Dedifferentiated amniotic fluid mesenchymal stem cell (primary cell): ENCODE data around the gene ATP2B1.
"Not testable (repeated sequence)": the region's sequence is repeated elsewhere in the genome, so short reads cannot be mapped to it uniquely, and the experiment has no call there.

ENCODE experiments used
- DNase-seq: peaks from one replicate; pipeline ENCODE4 v3.0.0-alpha.2; 2016; ENCODE audit errors: extremely low spot score

ATP2B1 gene

DNA sequence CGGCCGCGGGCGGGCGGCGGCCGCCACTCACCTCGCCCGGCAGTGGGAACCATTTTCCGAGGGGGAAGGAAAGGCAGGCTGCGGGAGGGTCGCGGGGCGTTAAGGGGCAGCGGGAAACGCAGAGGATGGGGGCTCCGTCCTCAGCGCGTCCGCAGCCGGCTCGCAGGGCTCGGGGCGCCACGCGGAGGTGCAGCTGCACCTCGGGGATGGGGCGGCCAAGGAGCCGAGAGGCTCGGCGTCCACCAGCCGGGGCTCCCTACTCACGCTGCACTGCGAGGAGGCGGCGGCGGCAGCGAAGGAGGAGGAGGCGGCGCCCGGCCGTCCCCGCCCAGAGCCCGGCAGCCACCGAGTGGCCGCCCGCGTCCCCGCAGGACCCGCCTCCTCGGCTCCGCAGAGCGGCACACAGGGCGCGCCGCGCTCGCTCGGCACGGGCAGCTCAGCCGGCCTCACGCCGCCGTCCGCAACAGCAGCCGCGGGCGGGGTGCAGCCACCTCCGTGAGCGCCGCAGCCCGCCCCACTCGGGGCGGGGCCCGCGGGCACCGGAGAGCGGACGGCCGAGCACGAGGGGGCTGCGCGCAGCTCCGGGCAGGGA lies at the start of gene ATP2B1:
ATP2B1 (minus strand) TSS at position 274 of the 592 bp plus-strand sequence. CDS start 52,952 bp downstream, outside the sequence.
- peak; percentile 70 for DNase-seq

DNA sequence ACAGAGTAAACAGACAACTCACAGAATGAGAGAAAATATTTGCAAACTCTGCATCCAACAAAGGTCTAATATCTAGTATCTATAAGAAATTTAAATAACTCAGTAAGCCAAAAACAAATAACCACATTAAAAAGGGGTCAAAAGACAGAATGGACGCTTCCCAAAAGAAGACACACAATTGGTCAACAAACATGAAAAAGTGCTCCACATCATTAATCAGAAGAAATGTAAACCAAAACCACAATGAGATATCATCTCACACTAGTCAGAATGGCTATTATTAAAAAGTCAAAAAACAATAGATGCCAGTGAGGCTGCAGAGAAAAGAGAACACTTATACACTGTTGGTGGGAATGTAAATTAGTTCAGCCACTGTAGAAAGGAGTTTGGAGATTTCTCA lies 49.3 kb upstream of the ATP2B1 start:
- not testable (repeated sequence) for DNase-seq

DNA sequence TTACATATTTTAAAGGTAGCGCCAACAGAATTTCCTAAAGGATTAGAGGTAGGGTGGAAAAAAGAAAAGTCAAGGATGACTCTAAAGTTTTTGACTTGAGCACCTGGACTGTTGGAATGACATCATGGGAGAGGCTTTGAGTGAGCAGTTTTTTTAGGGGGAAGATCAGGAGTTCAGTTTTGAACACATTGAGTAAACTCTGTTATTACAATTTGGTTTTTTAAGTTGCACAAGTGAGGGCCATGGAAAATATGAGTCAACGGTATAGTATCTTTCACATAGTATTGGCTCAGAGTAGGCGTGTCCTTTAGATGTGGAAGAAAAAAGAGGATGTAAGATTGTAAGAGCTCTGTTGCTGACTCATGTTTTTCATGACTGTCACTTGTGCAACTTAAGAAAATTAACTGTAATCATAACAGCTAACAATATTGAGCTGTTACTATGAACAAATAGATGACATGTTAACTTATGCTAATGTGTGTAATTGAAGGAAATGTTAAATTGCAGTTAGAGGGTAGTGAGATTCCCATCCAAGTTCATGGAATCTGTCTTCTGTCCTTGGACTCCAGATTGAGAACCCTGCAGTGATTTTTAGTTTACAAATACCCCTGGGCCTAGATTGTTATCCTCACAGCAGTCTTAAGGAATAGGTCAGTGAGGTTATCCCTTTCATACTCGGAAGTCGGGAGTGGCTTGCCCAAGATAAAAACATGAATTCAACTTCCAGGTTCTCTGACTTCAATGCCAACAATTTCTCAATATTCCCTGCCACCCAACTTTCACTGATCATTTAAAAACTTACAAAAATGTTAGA lies 48.2 kb upstream of the ATP2B1 start:
- DNase-seq = peak; percentile 100

DNA sequence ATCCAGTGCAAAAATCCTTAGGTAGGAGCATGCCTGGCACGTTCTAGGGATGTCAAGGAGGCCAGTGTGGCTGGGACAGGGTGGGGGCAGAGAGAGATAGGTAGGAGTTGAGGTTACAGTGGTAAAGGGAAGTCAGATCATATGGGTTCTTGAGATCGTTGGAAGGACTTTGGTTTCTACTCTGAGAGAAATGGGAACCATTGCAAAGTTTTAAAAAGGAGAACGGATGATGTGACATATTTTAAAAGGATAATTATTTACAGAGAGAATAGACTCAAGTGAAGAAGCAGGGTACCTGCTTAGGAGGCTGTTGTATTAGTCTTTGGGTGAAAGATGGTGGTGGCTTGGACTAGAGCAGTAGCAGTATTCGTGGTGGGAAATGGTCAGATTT lies 47.6 kb upstream of the ATP2B1 start:
- no peak for DNase-seq

DNA sequence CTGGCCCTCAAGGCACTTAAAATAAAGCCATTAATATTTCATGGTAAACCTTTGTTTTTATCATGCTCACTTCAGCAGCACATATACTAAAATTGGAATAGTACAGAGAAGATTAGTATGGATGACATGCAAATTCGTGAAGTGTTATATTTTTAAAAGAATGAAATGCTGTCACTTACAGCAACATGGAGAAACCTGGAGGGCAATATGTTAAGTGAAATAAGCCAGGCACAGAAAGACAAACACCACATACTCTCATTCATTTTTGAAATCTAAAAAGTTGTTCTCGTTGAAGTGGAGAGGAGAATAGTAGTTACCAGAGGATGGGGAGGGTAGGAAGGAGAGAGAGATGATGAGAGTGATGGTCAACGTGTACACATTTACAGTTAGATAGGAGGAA lies 45.4 kb upstream of the ATP2B1 start:
- no peak for DNase-seq

DNA sequence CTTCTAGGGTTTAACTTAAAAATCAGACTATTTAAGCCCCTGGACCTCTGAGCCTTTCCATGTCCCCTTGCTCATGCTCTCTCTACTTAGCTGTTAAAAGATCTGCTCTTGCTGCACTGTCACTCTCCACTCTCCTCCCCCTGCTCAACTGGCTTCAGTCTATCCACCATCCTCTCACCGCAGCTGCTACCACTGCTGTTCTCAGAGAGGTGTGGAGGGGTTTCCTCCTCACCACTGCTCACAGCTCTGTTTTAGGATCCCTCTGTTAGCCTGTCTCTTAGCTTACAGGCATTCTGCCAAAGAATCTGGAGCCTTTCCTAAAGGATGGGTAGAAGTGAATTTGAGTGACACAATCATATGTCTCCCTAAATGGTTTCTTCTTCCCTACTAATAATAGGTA lies 43.7 kb upstream of the ATP2B1 start:
- no peak for DNase-seq

DNA sequence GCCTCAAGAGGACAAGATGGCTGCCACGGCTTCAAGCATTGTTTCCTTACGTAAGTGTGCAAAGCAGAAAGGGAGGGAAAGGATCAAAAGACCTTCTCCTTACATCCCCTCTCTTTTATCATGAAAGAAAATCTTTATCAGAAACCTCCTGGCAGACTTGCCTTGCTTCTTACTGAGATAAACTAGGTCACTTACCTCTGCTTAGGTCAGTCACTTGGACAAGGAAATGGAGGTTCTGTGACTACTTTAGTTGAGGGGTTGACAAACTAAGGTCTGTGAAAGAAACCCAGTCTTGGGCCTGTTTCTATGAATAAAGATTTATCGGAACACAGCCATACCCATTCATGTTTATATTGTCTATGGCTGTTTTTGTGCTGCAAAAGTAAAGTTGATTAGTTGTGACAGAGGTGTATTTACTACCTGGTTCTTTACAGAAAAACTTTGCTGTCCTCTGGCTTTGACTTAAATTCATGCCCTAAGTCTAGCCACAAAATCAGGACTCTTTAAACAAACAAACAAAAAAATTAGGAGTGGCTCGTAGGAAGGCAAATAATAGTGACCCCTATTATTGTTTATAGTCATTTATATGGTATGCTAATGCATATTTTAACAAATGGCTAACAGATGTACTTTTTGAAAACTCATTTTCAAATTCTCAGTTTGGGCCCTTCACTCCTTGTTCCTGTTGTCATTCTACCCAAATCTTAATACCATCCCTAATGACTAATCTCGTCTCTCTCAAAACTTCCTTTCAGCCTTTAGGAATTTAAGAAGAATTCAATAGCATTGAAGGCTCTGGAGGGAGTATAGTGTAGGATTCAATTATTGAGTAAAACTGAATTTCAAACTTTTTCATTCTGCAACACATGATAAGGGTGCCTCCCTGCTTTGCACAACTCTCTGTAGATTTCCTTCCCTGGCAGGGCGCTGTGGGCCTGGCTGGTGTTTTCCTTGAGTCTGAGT lies 42.0 kb upstream of the ATP2B1 start:
- DNase-seq = peak; percentile 87

DNA sequence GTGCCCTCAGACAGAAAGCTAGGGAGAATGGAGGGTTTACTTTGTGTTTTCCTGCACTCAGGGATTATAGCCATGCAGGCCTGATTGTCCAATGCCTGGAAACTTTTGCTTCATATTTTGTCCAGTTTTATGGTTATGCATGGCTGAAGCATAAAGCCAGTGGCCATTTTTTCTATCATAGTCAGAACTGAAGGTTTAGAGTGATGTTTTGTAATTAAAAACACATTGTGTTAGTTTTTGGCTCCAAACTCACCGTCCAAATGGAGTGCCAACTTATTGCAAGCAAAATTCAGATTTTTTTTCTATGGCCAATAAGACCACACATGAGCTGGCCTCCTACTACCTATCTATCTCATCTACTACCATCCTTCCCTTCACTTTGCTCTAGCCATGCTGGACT lies 40.2 kb upstream of the ATP2B1 start:
- DNase-seq = no peak

DNA sequence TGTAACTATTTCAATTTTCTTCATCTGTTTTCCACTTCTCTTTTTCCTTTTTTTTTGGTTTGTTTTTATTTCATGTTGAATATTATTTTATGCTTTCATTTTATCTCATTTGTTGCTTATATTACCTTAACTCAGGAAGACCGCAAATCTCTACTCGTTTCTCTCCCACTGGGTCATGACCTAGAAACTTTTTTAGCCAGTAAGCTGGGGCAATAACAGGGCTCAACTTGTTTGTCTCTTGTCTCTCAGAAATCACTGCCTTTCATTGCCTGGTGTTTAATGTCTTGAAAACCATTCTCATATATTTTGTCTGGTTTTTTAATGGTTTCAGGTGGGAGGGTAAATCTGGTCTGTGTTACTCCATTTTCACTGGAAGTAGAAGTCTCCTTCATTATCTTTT lies 36.6 kb upstream of the ATP2B1 start:
- DNase-seq = no peak

DNA sequence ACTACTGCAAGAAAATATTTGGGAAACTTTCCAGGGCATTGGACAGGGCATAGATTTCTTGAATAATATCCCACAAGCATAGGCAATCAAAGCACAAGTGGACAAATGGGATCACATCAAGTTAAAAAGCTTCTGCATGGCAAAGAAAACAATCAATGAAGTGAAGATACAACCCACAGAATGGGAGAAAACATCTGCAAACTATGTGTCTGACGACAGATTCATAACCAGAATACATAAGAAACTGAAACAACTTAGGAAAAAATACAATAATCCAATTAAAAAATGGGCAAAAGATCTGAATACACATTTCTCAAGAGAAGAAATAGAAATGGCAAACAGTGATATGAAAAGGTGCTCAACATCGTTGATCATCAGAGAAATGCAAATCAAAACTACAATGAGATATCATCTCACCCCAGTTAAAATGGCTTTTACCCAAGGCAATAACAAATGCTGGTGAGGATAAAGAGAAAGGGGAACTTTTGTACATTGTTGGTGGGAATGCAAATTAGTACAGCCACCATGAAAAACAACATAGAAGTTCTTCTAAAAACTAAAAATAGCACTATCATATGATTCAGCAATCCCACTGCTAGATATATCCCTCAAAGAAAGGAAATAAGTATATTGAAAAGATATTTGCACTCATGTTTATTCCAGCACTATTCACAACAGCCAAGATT lies 33.8 kb upstream of the ATP2B1 start:
- no peak for DNase-seq

DNA sequence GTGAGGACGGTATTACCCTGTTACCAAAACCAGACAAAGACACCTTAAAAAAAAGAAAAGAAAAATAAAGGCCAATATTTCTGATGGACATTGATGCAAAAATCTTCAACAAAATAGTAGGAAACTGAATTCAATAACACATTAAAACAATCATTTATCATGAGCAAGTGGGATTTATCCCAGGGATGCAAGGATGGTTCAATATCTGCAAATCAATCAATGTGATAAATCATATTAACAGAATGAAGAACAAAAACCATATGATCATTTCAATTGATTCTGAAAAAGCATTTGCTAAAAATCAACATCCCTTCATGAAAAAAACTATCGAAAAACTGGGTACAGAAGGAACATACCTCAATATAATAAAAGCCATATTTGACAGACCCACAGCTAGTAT lies 32.3 kb upstream of the ATP2B1 start:
- no peak for DNase-seq

DNA sequence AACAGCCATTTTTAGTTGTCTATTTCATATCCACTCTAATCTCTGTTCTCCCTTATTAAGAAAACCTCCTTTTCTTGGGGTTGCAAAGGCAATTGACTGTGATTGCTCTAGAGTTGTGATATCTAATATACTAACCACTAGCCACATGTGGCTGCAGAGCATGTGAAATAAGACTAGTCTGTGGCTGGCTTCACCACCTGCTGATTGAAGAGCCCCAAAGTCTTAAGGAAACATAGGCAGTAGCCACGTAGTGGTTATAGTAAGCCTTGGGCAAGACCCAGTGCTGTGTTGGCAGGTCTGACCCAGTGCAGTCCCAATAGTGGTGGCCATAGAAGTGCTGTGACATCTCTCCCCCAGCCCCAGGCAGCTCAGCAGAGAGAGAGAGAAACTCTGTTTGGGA lies 28.4 kb upstream of the ATP2B1 start:
- no peak for DNase-seq

DNA sequence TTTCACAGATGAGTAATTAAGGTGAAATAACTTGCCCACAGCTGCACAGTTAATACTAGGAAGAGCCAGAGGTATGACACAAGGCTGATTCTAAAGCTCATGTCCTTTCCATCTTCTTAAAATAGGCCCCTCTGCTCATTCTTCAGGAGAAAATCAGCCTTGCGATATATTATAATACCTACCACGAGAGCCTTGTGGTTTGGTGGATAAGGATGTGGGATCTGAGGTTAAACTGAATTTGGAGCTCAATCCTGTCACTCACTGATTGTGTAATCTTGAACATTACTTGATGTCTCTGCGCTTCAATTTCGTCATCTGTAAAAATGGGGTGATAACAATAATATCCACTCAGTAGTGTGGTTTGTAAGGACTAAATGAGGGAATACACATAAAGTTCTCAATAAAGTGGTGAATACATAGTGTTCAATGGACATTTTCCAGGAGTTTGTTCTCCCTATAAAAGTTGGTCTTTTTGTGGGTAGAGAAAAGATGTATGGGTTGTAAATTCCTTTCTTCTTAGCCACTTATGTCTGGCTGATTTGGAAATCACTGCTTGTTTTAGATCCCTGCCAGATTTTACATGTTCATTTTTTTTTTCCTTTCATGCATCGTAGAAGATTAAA lies 25.1 kb upstream of the ATP2B1 start:
- DNase-seq = peak; percentile 83

DNA sequence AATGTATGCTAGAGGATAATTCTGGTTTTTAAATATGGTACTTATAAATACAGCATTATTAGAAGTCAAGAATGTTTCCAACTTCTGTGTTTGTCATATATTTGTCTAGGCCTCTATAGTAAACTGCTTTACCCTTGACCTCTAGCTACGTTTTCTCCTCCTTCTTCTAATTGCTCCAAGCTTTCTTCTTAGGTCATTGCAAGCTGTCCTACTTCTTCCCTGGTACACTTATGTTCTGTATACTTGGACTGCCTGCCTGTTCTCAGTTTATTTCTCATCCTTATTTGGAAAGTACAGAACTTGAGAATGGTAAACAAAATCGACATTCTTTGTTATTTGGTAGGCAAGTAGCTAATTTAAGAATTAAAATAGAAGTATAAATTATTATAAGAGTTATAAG lies 23.9 kb upstream of the ATP2B1 start:
- no peak for DNase-seq

DNA sequence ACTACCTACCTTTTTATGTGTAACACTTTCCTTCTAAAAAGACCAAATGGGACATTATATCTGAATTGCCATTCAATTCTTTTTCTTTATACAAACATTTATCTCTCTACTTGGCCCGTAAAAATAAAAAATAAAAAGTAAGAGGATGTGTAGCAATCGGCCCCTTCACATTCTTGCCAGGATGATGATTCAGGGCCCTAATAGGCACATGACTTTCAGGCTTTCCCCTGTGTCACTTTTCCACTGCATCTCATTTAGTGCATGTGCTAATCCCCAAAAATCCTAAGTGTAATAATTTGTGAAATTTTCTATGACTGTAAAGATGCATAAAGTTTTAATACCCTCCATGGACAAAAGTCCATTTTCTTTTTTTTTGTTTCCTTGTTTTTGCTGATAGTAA lies 23.0 kb upstream of the ATP2B1 start:
- DNase-seq = no peak

DNA sequence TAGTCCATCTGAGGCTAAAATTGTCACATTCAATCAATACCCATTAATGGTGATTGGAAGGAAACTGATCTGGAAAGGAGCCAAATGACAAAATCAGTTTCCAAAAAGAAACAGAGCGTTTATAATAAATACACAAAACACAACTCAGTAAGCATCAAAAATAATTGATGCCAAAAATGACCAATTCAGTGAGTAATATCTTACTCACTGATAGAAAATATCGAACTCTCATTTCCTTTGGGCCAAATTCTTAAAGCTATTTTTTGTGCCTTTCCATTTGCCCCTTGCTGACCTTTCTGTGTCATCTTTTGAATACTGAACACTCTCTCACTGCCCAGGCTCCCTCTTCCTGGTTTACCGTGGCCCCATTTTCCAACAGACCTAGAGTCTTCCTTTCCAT lies 22.5 kb upstream of the ATP2B1 start:
- no peak for DNase-seq

DNA sequence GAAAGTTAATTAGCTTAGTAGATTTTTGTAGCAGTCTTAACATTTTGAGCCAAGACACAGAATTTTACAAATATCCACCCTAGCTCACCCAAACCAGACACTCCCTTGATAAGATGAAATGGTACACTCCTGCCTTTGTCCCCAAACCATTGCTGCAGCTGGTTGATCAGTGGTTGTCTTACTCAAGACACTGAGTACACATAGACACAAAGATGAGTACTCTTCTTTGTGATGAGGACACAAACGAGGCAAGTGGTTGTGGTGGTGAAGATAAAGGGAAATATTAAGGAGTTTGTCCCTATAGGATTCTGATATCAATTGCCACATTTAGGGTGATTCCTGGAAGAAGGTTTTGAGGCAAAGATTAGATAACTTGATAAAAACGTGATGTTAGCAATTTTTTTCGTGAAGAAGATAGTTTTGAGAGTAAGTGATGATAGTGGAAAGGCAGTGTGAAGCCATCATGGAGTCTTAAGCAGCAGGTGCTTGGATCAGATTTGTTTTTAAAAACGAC lies 21.4 kb upstream of the ATP2B1 start:
- DNase-seq = no peak

DNA sequence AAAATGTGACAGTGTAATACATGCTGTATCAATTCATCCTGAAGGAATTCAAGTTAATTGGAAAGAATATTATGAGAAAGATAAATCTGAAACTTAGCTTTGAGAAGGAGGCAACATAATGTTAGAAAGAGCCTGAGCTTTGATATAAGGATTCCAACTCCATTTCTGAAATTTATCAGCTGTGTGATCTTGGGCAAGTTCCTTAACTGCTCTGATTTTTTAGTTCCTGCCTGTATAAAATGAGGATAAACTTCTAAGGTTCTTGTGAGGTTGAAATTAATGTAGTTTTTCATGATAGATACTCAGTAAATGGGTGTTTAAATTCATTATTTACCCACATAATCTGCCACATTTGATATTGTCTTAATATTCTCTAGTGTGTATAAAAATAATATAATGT lies 14.6 kb upstream of the ATP2B1 start:
- DNase-seq = no peak

DNA sequence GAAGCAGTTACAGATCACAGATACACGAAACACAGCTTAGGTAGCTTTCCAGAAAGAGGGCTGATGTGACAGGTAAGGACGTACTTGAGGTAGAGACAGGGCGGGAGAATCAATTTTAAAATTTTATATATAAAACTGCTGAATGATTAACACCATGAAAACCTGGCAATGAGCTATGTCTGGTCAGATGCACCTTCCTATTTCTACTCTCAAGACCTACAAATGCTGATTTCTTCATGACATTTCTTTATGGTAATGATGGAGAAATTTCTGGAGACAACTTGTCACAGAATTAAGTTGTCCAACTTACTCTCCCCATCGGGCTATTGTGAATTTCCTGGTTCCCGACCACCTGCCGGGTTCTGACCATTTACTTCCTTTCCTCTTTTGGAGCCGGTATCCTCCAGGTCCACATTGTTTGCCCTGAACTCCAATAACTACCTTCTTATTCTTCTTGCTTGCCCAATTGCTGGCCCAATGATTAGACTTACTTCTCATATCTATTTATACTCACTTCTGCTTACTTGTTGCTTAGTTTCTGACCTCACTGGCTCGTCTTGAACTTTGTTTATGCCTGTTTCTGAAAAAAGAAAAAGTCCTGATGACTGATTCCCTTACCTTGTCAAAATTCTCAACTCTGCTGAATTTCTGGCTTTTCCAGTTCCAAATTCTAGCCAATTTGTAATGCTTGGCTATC lies 12.8 kb upstream of the ATP2B1 start:
- DNase-seq = no peak

DNA sequence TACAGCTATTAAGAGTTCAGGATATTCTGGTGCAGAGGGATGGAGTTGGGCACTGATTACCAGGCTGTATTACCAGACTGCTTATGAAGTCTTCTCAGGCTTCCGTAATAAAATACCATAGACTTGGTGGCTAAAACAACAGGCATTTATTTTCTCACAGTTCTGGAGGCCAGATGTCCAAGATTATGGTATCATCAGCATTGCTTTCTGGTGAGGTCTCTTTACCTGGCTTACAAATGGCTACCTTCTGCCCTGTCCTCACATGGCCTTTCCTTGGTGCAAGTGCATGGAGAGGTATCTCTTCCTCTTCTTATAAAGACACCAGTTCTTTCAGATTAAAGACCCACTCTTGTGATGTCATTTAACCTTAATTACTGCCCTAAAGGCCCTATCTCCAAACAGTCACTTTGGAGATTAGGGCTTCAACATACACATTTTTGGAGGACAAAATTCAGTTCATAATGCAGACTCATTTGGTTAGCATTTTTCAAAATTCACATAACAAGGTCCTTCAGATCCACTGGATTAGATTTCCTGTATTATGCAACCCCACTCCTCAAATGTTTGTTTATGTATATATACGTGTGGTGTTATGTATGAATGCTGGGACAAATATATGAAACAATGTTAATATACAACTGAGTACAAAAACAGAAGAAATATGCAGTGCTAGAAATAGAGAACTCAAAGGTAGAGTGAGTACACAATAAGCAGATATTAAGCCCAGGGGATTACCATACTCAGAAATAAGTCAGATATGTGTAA lies 9.3 kb upstream of the ATP2B1 start:
- DNase-seq = no peak
